SJSA1 (cell line): ENCODE data around the gene AGBL3. TPM values are rescaled to one million over a fixed set of nuclear protein-coding genes. Genes with fewer than 3 reads are reported as not detected.
"Not testable (repeated sequence)": the region's sequence is repeated elsewhere in the genome, so short reads cannot be mapped to it uniquely, and the experiment has no call there.

Experiments
- DNase-seq, 2 experiments: peaks; one replicate each; pipeline ENCODE4 v3.0.0-alpha.2; 2015 to 2020; ENCODE audit warnings: low spot score in 2 of 2, low read depth in 1 of 2
- H3K27ac ChIP-seq: fragments of 250-450 bp; sonication (Bioruptor Pico); 2 replicates; pipeline ENCODE4 v1.5.1; 2020; ENCODE audit warnings: mild to moderate bottlenecking, moderate library complexity
- H3K27me3 ChIP-seq: fragments of 250-450 bp; sonication (Bioruptor Pico); replicated peaks from 2 replicates; pipeline ENCODE4 v1.5.1; 2020; ENCODE audit warnings: mild to moderate bottlenecking, moderate library complexity
- H3K36me3 ChIP-seq: fragments of 250-450 bp; sonication (Bioruptor Pico); 2 replicates; pipeline ENCODE4 v1.5.1; 2020; ENCODE audit warnings: mild to moderate bottlenecking
- H3K4me1 ChIP-seq: fragments of 250-450 bp; sonication (Bioruptor Pico); replicated peaks from 2 replicates; pipeline ENCODE4 v1.6.1; 2021; ENCODE audit warnings: mild to moderate bottlenecking
- H3K4me3 ChIP-seq: fragments of 250-450 bp; sonication (Bioruptor Pico); 2 replicates; pipeline ENCODE4 v1.5.1; 2020; ENCODE audit warnings: mild to moderate bottlenecking
- H3K9me3 ChIP-seq: fragments of 250-450 bp; sonication (Bioruptor Pico); replicated peaks from 2 replicates; pipeline ENCODE4 v1.5.1; 2020; ENCODE audit warnings: mild to moderate bottlenecking
- total RNA-seq: library from RNA; depleted of rRNA; stranded (reverse); fragments of >200 nt; shearing (Covaris generic); gene quantifications from 2 replicates; pipeline ENCODE4 v1.2.3, GENCODE V29; 2014

Gene AGBL3
- total RNA-seq, 1 experiment from 2014 or later = 0.37 TPM

DNA sequence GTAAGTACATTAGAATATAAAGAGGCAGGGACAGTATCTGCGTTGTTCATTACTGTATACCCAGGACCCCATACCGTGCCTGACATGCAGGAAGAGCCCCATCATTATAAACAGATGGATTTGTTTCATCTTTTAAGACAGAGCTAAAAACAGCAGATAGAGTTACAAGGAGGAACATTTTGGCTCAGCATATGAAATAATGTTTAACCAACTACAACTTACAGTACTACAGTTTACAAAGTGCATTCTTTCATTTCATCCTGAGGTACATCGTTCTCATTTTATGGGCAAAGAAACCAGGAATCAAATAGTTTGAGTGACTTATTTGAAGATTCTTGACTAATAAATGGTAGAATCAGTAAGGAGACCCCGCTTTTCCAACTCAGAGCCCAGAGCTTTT is 38.1 kb upstream of the AGBL3 start:
- Histone ChIP-seq H3K9me3 (no peaks in the 10 kb centered on the region), H3K4me1 (no peaks in the 10 kb centered on the region), H3K27me3 (no peaks in the 10 kb centered on the region), H3K4me3 (no peak overlapping the region), H3K36me3 (peaks cover 96% of the 10 kb centered on the region), H3K27ac (no peak overlapping the region)
- DNase-seq = no peak

GRCh38 chr7:134948736-134949135 is 37.6 kb upstream of the AGBL3 start:
- Histone ChIP-seq H3K27me3 (no peaks in the 10 kb centered on the region), H3K27ac (no peak overlapping the region), H3K36me3 (peaks cover 96% of the 10 kb centered on the region), H3K9me3 (no peaks in the 10 kb centered on the region), H3K4me3 (no peak overlapping the region), H3K4me1 (no peaks in the 10 kb centered on the region)
- no peak for DNase-seq

DNA sequence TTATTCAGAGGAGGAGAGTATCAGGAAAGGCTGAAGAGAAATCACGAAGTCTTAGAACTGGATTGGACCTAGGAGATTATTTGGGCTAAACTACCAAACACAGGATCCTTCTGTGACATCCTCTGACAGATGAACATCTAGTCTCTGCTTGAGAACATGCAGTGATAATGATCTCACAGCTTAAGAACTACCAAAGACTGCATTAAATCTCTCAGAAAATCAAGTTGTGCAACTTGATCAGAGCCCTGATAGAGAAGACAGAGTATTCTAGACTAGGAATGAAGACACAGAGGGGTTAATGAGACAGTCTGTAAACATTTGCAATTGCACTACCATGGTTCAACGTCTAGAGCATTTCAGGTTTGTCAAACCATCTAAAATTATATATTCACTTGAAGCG is 37.1 kb upstream of the AGBL3 start:
- H3K4me1 ChIP-seq = no peaks in the 10 kb centered on the region
- H3K9me3 ChIP-seq = no peaks in the 10 kb centered on the region
- H3K27ac ChIP-seq = no peak overlapping the region
- no peaks in the 10 kb centered on the region for H3K27me3 ChIP-seq
- no peak overlapping the region for H3K4me3 ChIP-seq
- H3K36me3 ChIP-seq = peaks cover 96% of the 10 kb centered on the region
- DNase-seq = no peak

DNA sequence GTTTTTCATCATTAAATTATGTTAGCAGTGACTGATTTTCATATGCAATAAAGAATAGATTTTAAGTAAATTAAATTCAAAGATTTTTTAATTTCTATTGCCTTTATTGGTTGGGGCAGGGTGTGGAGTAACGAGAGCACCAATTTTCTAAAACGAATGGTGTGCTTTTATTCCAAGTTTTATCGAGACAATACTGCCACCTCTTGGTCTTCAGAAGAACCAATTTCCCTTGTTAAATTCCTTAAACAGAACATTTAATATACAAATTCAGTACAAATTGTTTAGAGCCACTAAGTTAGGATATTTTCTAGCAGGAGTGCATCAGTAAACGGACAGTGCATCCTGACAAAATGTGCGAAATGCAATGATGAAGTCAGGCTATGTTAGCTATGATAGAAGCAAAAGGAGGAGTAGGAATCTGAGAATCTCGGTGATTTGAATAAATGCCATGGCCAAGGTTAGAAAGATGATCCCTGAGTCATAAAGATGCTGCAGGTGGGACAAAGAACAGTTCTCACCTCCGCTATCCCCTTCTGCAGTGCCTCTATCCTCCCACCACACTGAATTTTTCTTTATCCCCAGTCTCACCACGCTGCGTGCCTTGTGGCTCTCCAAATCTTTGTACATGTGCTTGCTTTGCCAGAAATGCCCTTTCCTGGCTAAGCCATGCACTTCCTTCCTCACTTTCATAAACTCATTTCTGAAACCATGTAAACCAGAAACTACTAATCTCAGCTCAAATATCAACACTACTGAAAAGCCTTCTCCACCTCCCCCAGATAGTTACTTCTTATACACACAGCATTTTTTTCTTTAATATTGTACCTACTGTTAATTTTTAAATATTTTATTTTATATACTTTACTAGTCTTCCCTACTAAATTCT is 31.9 kb upstream of the AGBL3 start:
- H3K4me1 ChIP-seq = no peaks in the 10 kb centered on the region
- no peak overlapping the region for H3K4me3 ChIP-seq
- no peak for DNase-seq
- H3K36me3 ChIP-seq = peaks cover 97% of the 10 kb centered on the region
- H3K27ac ChIP-seq = no peak overlapping the region
- no peaks in the 10 kb centered on the region for H3K27me3 ChIP-seq
- H3K9me3 ChIP-seq = no peaks in the 10 kb centered on the region

- H3K4me1 ChIP-seq = no peaks in the 10 kb centered on the region
- DNase-seq = no peak
- no peaks in the 10 kb centered on the region for H3K27me3 ChIP-seq
- H3K27ac ChIP-seq = no peak overlapping the region
- no peak overlapping the region for H3K4me3 ChIP-seq
- no peaks in the 10 kb centered on the region for H3K9me3 ChIP-seq
- peaks cover 97% of the 10 kb centered on the region for H3K36me3 ChIP-seq
These were observed 29.3 kb upstream of the AGBL3 start for GRCh38 chr7:134957005-134957404.

GRCh38 chr7:134959810-134960209 is 26.5 kb upstream of the AGBL3 start:
- DNase-seq = no peak
- Histone ChIP-seq H3K27ac (no peak overlapping the region), H3K36me3 (peaks cover 97% of the 10 kb centered on the region), H3K4me3 (no peak overlapping the region), H3K4me1 (no peaks in the 10 kb centered on the region), H3K27me3 (no peaks in the 10 kb centered on the region), H3K9me3 (no peaks in the 10 kb centered on the region)

GRCh38 chr7:134962270-134962780 is 24.0 kb upstream of the AGBL3 start:
- peaks cover 97% of the 10 kb centered on the region for H3K36me3 ChIP-seq
- no peak overlapping the region for H3K27ac ChIP-seq
- no peak overlapping the region for H3K4me3 ChIP-seq
- DNase-seq = no peak
- H3K4me1 ChIP-seq = no peaks in the 10 kb centered on the region
- no peaks in the 10 kb centered on the region for H3K27me3 ChIP-seq
- H3K9me3 ChIP-seq = no peaks in the 10 kb centered on the region

GRCh38 chr7:134963036-134963435 is 23.3 kb upstream of the AGBL3 start:
- Histone ChIP-seq H3K4me3 (no peak overlapping the region), H3K9me3 (no peaks in the 10 kb centered on the region), H3K36me3 (peaks cover 97% of the 10 kb centered on the region), H3K27ac (no peak overlapping the region), H3K4me1 (no peaks in the 10 kb centered on the region), H3K27me3 (no peaks in the 10 kb centered on the region)
- no peak for DNase-seq

- peaks cover 82% of the 10 kb centered on the region for H3K36me3 ChIP-seq
These were observed 19.6 kb upstream of the AGBL3 start for GRCh38 chr7:134966691-134967090.

DNA sequence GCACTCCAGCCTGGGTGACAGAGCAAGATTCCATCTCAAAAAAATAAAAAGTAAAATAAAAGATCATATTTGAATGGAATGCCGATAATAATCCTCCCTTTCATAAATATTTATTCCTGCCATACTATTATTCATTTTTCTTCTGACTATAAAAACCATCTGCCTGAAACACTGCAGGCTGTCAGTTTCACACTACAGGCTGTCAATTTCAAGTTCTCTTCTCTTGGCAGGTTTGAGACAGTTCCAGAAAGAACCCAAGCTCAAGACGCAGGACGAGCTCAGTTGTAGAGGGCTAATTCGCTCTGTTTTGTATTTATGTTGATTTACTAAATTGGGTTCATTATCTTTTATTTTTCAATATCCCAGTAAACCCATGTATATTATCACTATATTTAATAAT is 18.2 kb upstream of the AGBL3 start:
- DNase-seq = no peak
- no peaks in the 10 kb centered on the region for H3K27me3 ChIP-seq
- no peaks in the 10 kb centered on the region for H3K4me1 ChIP-seq
- H3K9me3 ChIP-seq = no peaks in the 10 kb centered on the region
- H3K27ac ChIP-seq = no peak overlapping the region
- peaks cover 68% of the 10 kb centered on the region for H3K36me3 ChIP-seq
- no peak overlapping the region for H3K4me3 ChIP-seq

More at GRCh38 chr7:134966691-134967090, 19.6 kb upstream of the AGBL3 start:
- Histone ChIP-seq H3K27ac (no peak overlapping the region), H3K4me1 (no peaks in the 10 kb centered on the region), H3K4me3 (no peak overlapping the region), H3K27me3 (no peaks in the 10 kb centered on the region), H3K9me3 (no peaks in the 10 kb centered on the region)
- DNase-seq = no peak

DNA sequence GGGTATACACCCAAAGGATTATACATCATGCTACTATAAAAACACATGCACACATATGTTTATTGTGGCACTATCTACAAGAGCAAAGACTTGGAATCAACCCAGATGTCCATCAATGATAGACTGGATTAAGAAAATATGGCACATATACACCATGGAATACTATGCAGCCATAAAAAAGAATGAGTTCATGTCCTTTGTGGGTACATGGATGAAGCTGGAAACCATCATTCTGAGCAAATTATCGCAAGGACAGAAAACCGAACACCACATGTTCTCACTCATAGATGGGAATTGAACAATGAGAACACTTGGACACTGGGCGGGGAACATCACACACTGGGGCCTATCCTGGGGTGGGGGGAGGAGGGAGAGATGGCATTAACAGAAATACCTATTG is 4.7 kb upstream of the AGBL3 start:
- H3K27me3 ChIP-seq, H3K4me3 ChIP-seq, H3K36me3 ChIP-seq, H3K9me3 ChIP-seq, H3K27ac ChIP-seq, DNase-seq, H3K4me1 ChIP-seq: not testable (repeated sequence)

DNA sequence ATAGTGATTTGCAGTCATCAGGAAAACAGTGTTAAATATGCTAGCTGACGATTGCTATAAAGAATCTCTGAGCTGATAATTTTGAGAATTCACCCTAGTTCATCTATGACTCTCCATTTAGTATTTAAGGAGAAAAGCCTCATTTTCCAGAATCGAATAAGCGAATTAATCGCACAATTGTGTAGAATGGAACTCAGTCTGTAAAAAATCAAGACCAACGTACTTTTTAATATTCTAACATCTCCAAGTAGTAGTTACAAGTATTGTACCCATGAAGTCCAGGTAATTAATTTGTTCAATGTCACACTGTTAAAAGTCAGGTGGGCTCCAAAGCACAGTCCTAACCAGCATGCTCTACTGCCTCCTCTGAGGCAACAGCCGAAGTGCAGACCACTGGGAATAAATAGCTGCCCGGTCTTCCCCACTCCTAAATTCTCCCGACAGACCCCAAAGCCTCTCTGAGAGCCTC is 380 bp upstream of the AGBL3 start:
- no peaks in the 10 kb centered on the region for H3K27me3 ChIP-seq
- H3K9me3 ChIP-seq = no peaks in the 10 kb centered on the region
- H3K27ac ChIP-seq = peak overlapping the region; percentile 66
- peak overlapping the region; percentile 81 for H3K4me3 ChIP-seq
- 0 out of 2 replicates have a peak, but pooled peaks cover 11% of the 10 kb centered on the region for H3K4me1 ChIP-seq
- DNase-seq = no peak
- H3K36me3 ChIP-seq = peaks cover 3% of the 10 kb centered on the region; the same call in 1 of the 2 replicates

DNA sequence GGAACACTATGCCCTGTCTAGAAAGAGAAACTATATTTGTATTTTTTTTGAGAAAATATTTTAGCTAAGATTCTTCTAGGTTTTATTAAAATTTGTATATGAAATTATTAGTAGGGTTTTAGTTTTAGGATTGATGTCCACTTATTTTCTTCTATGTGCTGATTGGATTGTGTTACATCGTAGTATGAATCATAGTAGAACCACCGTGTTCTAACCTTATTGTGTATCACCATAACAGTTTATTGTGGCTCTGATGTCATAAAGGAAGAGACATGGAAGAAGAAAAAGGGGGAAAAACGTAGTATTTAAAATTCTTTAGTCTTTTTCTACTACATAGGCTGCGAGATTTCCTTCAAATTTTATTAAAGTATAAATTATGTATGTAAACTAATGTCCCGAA is 1.9 kb downstream of the AGBL3 start:
- Histone ChIP-seq H3K4me3 (no peak overlapping the region), H3K9me3 (no peaks in the 10 kb centered on the region), H3K4me1 (peaks cover 24% of the 10 kb centered on the region), H3K27me3 (no peaks in the 10 kb centered on the region), H3K36me3 (peaks cover 3% of the 10 kb centered on the region; the same call in 1 of the 2 replicates), H3K27ac (no peak overlapping the region)
- no peak for DNase-seq
